A673 (cell line): Measurements from ENCODE around the gene C11orf54. TPM values are rescaled to one million over a fixed set of nuclear protein-coding genes. Genes with fewer than 3 reads are reported as not detected.

Experiments used
- BruUV-seq: library from RNA; stranded (reverse); fragments of 400-500 nt; replicated peaks from 2 replicates; lab custom pipeline; 2021; lab: Mats Ljungman, UMichigan
- CTCF ChIA-PET: fragments of 300-600 bp; sonication (Branson Sonifier 250); formaldehyde crosslinking; loops from one replicate; lab custom pipeline; 2022; ENCODE audit warnings: antibody characterized with exemption; lab: Charles Lee
- POLR2A ChIA-PET: fragments of 300-600 bp; sonication (Branson Sonifier 250); formaldehyde crosslinking; loops from one replicate; lab custom pipeline; 2022; ENCODE audit warnings: antibody characterized with exemption; ENCODE audit not compliant: low non-redundant PET; lab: Charles Lee
- DNase-seq: peaks from one replicate; pipeline ENCODE4 v3.0.0-alpha.2; 2015; ENCODE audit warnings: low spot score
- H3K27ac ChIP-seq: fragments of 200-600 bp; sonication (generic); 2 replicates; pipeline ENCODE4 v1.5.1; 2016; ENCODE audit warnings: mixed run types, low read depth, mild to moderate bottlenecking, mixed read lengths, antibody characterized with exemption, low read length; ENCODE audit not compliant: poor library complexity, severe bottlenecking
- H3K27me3 ChIP-seq: fragments of 200-600 bp; sonication (generic); replicated peaks from 2 replicates; pipeline ENCODE4 v1.6.1; 2017; ENCODE audit warnings: mixed run types, low read depth, mild to moderate bottlenecking, mixed read lengths, antibody characterized with exemption, low read length; ENCODE audit not compliant: insufficient read depth, poor library complexity
- H3K36me3 ChIP-seq: fragments of 200-600 bp; sonication (generic); 2 replicates; pipeline ENCODE4 v1.6.1; 2016; ENCODE audit warnings: mixed run types, mild to moderate bottlenecking, mixed read lengths, antibody characterized with exemption, low read length; ENCODE audit not compliant: insufficient read depth, poor library complexity, severe bottlenecking
- H3K4me1 ChIP-seq: fragments of 200-600 bp; sonication (generic); 2 replicates; pipeline ENCODE4 v1.6.1; 2017; ENCODE audit warnings: mixed run types, mild to moderate bottlenecking, mixed read lengths, antibody characterized with exemption, low read length; ENCODE audit not compliant: insufficient read depth, poor library complexity, severe bottlenecking
- H3K4me3 ChIP-seq: fragments of 200-600 bp; sonication (generic); 2 replicates; pipeline ENCODE4 v1.5.1; 2016; ENCODE audit warnings: low read depth, mixed run types, mild to moderate bottlenecking, mixed read lengths, low read length; ENCODE audit not compliant: poor library complexity, severe bottlenecking
- H3K9me3 ChIP-seq: fragments of 200-600 bp; sonication (generic); 2 replicates; pipeline ENCODE4 v1.6.1; 2016; ENCODE audit warnings: mixed run types, low read depth, mild to moderate bottlenecking, mixed read lengths, antibody characterized with exemption, low read length; ENCODE audit not compliant: poor library complexity, severe bottlenecking
- CTCF ChIP-seq: fragments of 300-800, 200-600 bp; sonication (generic); conservative IDR thresholded peaks from 2 replicates; pipeline ENCODE4 v1.5.1; 2017; ENCODE audit warnings: low read depth, mild to moderate bottlenecking, antibody characterized with exemption, low read length, moderate library complexity, mixed read lengths
- EZH2 ChIP-seq: fragments of 200-600 bp; sonication (generic); IDR thresholded peaks from 2 replicates; pipeline ENCODE4 v1.6.1; 2017; ENCODE audit warnings: borderline replicate concordance, low read depth, mild to moderate bottlenecking, mixed read lengths, antibody characterized with exemption, low read length; ENCODE audit not compliant: poor library complexity, severe bottlenecking
- intact Hi-C: fragments of 100-400 bp; cut with micrococcal nuclease; formaldehyde crosslinking; loops from one replicate; pipeline ENCODE4 v1.10.0; 2022; ENCODE audit not compliant: unreplicated experiment
- total RNA-seq: library from RNA; stranded (reverse); gene quantifications from 2 replicates; pipeline ENCODE4 v1.2.3, GENCODE V29; 2021

C11orf54 gene
- total RNA-seq, 1 experiment from 2014 or later: 26.2 TPM

GRCh38 chr11:93738647-93739081 is 2.8 kb upstream of the C11orf54 start:
- Histone ChIP-seq H3K27me3 (no peaks in the 10 kb centered on the region), H3K27ac (peak overlapping the region; percentile 92), H3K36me3 (peaks cover 78% of the 10 kb centered on the region), H3K9me3 (no peaks in the 10 kb centered on the region), H3K4me1 (peaks cover 42% of the 10 kb centered on the region), H3K4me3 (peak overlapping the region; percentile 64)
- no TSS peak for BruUV-seq
- POLR2A ChIA-PET: interaction anchor here (0.5 to 0.6 kb wide), 2 partner anchors 64 to 78 kb away, joined by 3 to 8 read pairs; no protein-coding TSS in a partner anchor
- DNase-seq: no peak
- intact Hi-C loops: no loop called here
- TF ChIP-seq CTCF (no peak), EZH2 (no peak)
- CTCF ChIA-PET: no interaction called here

- no peak for DNase-seq
- Histone ChIP-seq H3K4me1 (peaks cover 34% of the 10 kb centered on the region), H3K27ac (peak overlapping the region; percentile 92), H3K9me3 (no peaks in the 10 kb centered on the region), H3K4me3 (peak overlapping the region; percentile 64), H3K27me3 (no peaks in the 10 kb centered on the region), H3K36me3 (peaks cover 68% of the 10 kb centered on the region)
- TF ChIP-seq CTCF (no peak), EZH2 (no peak)
- POLR2A ChIA-PET: interaction anchor here (0.6 to 0.9 kb wide), 4 partner anchors 8 to 56 kb away, joined by 3 to 25 read pairs (median 4); partner anchors contain the start of gene MED17
- intact Hi-C loops: no loop called here
- CTCF ChIA-PET: interaction anchor here (2.3 kb wide), 1 partner anchor 44 kb away, joined by 9 read pairs; the partner anchor contains the start of gene MED17
- BruUV-seq: no TSS peak
Measured at GRCh38 chr11:93740031-93740729, 1.3 kb upstream of the C11orf54 start.

GRCh38 chr11:93740730-93741093 is 760 bp upstream of the C11orf54 start:
- ChIA-PET POLR2A (interaction anchor here (0.7 to 1.1 kb wide), 4 partner anchors 8 to 43 kb away, joined by 3 to 25 read pairs (median 4); partner anchors contain the start of gene MED17), CTCF (interaction anchor here (0.6 to 2.3 kb wide), 2 partner anchors 34 to 43 kb away, joined by 5 to 9 read pairs; partner anchors contain the start of gene MED17)
- peak overlapping the region; percentile 64 for H3K4me3 ChIP-seq
- H3K27me3 ChIP-seq: no peaks in the 10 kb centered on the region
- peaks cover 62% of the 10 kb centered on the region for H3K36me3 ChIP-seq
- H3K27ac ChIP-seq: peak overlapping the region; percentile 92
- H3K9me3 ChIP-seq: no peaks in the 10 kb centered on the region
- peaks cover 29% of the 10 kb centered on the region for H3K4me1 ChIP-seq
- DNase-seq: peak; percentile 87
- no peak for TF ChIP-seq CTCF
- no peak for TF ChIP-seq EZH2
- no TSS peak for BruUV-seq
- intact Hi-C loops: no loop called here
